ENCODE results near the gene VSTM4. TPM values are rescaled to one million over a fixed set of nuclear protein-coding genes. Genes with fewer than 3 reads are reported as not detected.

Gene VSTM4
- total and polyA plus RNA-seq, 11 donors, result 5.6 to 22.1 (median 15.8) TPM

GRCh38 chr10:49138361-49138891 lies 23.1 kb upstream of the VSTM4 start:
- Histone ChIP-seq H3K4me1 (peaks cover 0 to 36% (median 22%) of the 10 kb centered on the region in 12 donors), H3K27me3 (no peaks in the 10 kb centered on the region), H3K27ac (peak overlapping the region in 11 of 12 donors; percentile 32 to 70 (median 61)), H3K4me3 (no peak overlapping the region), H3K36me3 (no peaks in the 10 kb centered on the region), H3K9me3 (peaks cover 0 to 5% (median 0%) of the 10 kb centered on the region in 12 donors)
- intact Hi-C loops (cut with DNase I), result no loop called here
- TF ChIP-seq CTCF (IDR thresholded peaks at IDR 0.05), result no peak
- no peak for TF ChIP-seq POLR2A (IDR thresholded peaks at IDR 0.05)
- ATAC-seq (peak; percentile 11 to 45 (median 42)), DNase-seq (peak in 2 of 5 donors; percentile 37 to 68)
- WGBS, 4 donors, result 83 to 88% (median 86%) methylated on average over 6 to 7 of the region's 7 CpGs

DNA sequence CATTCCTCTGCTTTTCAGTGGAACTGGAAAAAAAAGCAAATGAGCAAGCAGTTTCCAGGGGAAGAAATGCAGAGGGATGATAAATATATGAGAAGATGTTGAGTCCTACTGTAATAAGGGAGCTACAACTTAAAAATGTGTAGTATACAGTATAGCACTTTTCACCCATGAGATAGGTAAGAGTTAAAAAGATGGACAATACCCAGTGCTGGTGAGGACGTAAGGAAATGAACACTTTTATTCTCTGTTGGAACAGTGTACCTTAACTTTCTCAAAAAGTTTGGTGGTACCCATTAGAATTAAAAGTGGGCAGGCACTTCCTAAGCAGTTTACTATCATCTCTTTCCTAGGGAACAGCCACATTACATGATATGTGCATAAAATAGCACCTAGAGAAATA lies 21.2 kb upstream of the VSTM4 start:
- ATAC-seq, result no peak

GRCh38 chr10:49135575-49136313 lies 20.4 kb upstream of the VSTM4 start:
- peak in 2 of 12 donors; percentile 26 to 31 for TF ChIP-seq CTCF (IDR thresholded peaks at IDR 0.05)
- no peak for TF ChIP-seq POLR2A (IDR thresholded peaks at IDR 0.05)
- peak in 2 of 4 donors; percentile 52 to 70 for ATAC-seq
- WGBS, 4 donors, result 47 to 68% (median 61%) methylated on average over 9 of the region's 9 CpGs
- intact Hi-C loops (cut with DNase I), result no loop called here
- H3K36me3 ChIP-seq, result no peaks in the 10 kb centered on the region
- H3K27ac ChIP-seq, result peak overlapping the region in 7 of 12 donors; percentile 2 to 66 (median 37)
- H3K4me3 ChIP-seq, result no peak overlapping the region
- peaks cover 0 to 41% (median 25%) of the 10 kb centered on the region in 12 donors for H3K4me1 ChIP-seq
- H3K27me3 ChIP-seq, result no peaks in the 10 kb centered on the region
- no peak for DNase-seq
- peaks cover 0 to 5% (median 0%) of the 10 kb centered on the region in 12 donors for H3K9me3 ChIP-seq

More for the DNA sequence above, 21.2 kb upstream of the VSTM4 start:
- TF ChIP-seq CTCF (IDR thresholded peaks at IDR 0.05) (no peak), POLR2A (IDR thresholded peaks at IDR 0.05) (no peak)
- no peak overlapping the region for H3K4me3 ChIP-seq
- H3K9me3 ChIP-seq, result peaks cover 0 to 5% (median 0%) of the 10 kb centered on the region in 12 donors
- H3K27ac ChIP-seq, result peak overlapping the region in 4 of 12 donors; percentile 2 to 59 (median 30)
- intact Hi-C loops (cut with DNase I), result no loop called here
- WGBS, 4 donors, result 44 to 66% (median 48%) methylated on average over 1 of the region's 1 CpG
- no peaks in the 10 kb centered on the region for H3K27me3 ChIP-seq
- no peak for DNase-seq
- H3K36me3 ChIP-seq, result no peaks in the 10 kb centered on the region
- peaks cover 0 to 36% (median 22%) of the 10 kb centered on the region in 12 donors for H3K4me1 ChIP-seq

DNA sequence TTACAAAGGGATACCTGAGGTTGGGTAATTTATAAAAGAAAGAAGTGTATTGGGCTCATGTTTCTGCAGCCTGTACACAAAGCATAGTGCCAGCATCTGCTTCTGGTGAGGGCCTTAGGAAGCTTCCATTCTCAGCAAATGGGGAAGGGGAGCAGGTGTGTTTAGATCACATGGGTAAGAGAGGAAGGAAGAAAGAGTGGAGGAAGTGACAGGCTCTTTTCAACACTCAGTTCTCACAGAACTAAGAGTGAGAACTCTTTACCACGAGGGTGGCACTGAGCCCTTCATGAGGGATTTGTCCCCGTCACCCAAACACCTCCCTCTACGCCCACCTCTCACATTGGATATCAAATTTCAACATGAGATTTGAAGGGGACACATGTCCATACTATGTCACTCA lies 19.0 kb upstream of the VSTM4 start:
- H3K9me3 ChIP-seq, result peaks cover 0 to 5% (median 0%) of the 10 kb centered on the region in 12 donors
- DNase-seq, result no peak
- WGBS, 4 donors, result 59 to 76% (median 62%) methylated on average over 3 of the region's 3 CpGs

More for the DNA sequence above, 19.0 kb upstream of the VSTM4 start:
- Histone ChIP-seq H3K27ac (no peak overlapping the region), H3K4me1 (peaks cover 0 to 30% (median 15%) of the 10 kb centered on the region in 12 donors), H3K27me3 (no peaks in the 10 kb centered on the region), H3K36me3 (no peaks in the 10 kb centered on the region), H3K4me3 (no peak overlapping the region)
- TF ChIP-seq POLR2A (IDR thresholded peaks at IDR 0.05), result no peak
- no peak for TF ChIP-seq CTCF (IDR thresholded peaks at IDR 0.05)
- ATAC-seq, result no peak
- intact Hi-C loops (cut with DNase I), result no loop called here

Measured in heart left ventricle (tissue), 16 donors.